Measurements from ENCODE around the gene SPPL3.
"Not testable (repeated sequence)": the region's sequence is repeated elsewhere in the genome, so short reads cannot be mapped to it uniquely, and the experiment has no call there.

Gene SPPL3

DNA sequence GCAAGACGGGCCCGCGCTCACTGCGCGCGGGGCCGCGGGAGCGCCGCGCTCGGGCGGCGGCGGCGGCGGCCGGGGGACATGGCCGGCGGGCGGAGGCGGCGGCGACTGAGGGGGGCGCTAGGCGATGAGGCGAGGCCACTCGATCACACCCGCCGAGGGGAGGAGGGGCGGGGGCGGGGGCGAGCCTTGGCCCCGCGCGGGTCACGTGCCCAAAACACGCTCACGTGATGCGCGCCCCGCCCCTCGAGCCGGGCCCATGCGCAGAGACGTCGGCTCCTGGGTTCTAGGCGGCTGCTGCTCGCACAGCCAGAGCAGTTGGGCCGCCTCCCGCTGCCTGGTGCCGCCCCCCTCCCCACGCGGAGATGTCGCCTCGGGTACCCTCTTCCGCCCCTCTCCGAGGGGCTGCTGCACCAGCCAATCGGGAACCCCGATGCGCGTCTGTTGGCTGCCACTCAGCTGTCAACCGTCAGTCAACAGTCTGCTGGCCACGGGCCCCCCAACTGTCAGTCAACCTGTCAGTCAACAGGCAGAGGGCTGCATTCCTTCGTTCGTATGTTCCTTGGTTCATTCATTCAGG, at the start of gene SPPL3:
Gene SPPL3, minus strand, starts transcription at position 162 of the 577 bp plus-strand sequence. CDS start 491 bp downstream, outside the sequence.
- H3K4me3 ChIP-seq (ENCODE audit: control insufficient read depth, low read depth, low read length) = peak within 1 kb of the TSS; percentile 97
- TF ChIP-seq, protein P1, sequence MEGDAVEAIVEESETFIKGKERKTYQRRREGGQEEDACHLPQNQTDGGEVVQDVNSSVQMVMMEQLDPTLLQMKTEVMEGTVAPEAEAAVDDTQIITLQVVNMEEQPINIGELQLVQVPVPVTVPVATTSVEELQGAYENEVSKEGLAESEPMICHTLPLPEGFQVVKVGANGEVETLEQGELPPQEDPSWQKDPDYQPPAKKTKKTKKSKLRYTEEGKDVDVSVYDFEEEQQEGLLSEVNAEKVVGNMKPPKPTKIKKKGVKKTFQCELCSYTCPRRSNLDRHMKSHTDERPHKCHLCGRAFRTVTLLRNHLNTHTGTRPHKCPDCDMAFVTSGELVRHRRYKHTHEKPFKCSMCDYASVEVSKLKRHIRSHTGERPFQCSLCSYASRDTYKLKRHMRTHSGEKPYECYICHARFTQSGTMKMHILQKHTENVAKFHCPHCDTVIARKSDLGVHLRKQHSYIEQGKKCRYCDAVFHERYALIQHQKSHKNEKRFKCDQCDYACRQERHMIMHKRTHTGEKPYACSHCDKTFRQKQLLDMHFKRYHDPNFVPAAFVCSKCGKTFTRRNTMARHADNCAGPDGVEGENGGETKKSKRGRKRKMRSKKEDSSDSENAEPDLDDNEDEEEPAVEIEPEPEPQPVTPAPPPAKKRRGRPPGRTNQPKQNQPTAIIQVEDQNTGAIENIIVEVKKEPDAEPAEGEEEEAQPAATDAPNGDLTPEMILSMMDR (IDR thresholded peaks at IDR 0.05; ENCODE audit: control insufficient read depth, insufficient read depth, low read depth, low read length, missing control alignments) = no peak
- DNase-seq (ENCODE audit: low read depth) = peak; percentile 4

GRCh38 chr12:120950807-120951206, 46.6 kb upstream of the SPPL3 start:
- TF ChIP-seq, protein P1 (IDR thresholded peaks at IDR 0.05; ENCODE audit: control insufficient read depth, insufficient read depth, low read depth, low read length, missing control alignments) = no peak
- no peak for DNase-seq (ENCODE audit: low read depth)
- H3K4me3 ChIP-seq (ENCODE audit: control insufficient read depth, low read depth, low read length) = no peak overlapping the region

DNA sequence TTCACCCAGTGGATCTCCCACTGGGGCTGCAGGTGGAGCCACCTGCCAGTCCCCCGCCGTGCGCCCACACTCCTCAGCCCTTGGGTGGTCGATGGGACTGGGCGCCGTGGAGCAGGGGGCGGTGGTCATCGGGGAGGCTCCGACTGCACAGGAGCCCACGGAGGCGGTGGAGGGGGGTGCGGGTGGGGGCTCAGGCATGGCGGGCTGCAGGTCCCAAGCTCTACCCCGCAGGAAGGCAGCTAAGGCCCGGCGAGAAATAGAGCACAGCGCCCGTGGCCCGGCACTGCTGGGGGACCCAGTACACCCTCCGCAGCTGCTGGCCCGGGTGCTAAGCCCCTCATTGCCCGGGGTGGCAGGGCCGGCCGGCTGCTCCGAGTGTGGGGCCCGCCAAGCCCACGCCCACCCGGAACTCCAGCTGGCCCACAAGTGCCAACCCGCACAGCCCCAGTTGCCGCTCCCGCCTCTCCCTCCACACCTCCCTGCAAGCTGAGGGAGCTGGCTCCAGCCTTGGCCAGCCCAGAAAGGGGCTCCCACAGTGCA, 46.2 kb upstream of the SPPL3 start:
- not testable (repeated sequence) for DNase-seq (ENCODE audit: low read depth); H3K4me3 ChIP-seq (ENCODE audit: control insufficient read depth, low read depth, low read length)

DNA sequence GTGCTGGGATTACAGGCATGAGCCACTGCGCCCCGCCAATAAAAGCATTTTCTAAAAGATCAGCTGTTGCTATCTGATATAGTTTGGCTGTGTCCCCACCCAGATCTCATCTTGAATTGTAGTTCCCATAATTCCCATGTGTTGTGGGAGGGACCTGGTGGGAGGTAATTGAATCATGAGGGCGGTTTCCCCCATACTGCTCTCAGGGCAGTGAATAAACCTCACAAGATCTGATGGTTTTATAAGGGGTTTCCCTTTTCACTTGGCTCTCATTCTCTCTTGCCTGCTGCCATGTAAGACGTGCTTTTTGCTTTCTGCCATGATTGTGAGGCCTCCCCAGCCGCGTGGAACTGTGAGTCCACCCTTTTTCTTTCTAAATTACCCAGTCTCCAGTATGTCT, 41.4 kb upstream of the SPPL3 start:
- not testable (repeated sequence) for DNase-seq (ENCODE audit: low read depth); H3K4me3 ChIP-seq (ENCODE audit: control insufficient read depth, low read depth, low read length)

DNA sequence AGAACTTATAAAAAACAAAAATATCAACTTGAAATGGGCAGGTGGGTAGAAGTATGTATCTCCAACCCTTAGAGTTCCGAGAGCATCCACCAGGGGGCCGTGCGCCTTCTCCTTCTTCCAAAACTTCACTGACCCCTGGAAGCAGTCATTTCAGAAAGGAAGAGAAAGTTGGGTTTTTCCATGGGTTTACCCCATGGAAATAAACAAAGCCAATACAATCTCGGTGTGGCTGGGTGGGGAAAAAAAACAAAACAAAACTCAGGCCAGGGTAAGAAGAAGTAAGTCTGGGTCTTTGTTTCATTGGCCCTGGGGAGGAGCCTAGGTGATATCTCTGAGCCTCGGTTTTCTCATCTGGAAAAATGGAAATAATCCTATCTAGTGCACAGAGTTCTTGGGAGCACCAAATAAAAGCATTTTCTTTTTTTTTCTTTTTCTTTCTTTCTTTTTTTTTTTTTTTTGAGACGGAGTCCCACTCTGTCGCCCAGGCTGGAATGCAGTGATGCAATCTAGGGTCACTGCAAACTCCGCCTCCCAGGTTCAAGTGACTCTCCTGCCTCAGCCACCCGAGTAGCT, 40.6 kb upstream of the SPPL3 start:
- TF ChIP-seq, protein P1 (IDR thresholded peaks at IDR 0.05; ENCODE audit: control insufficient read depth, insufficient read depth, low read depth, low read length, missing control alignments) = peak; percentile 78
- no peak overlapping the region for H3K4me3 ChIP-seq (ENCODE audit: control insufficient read depth, low read depth, low read length)
- DNase-seq (ENCODE audit: low read depth) = no peak

DNA sequence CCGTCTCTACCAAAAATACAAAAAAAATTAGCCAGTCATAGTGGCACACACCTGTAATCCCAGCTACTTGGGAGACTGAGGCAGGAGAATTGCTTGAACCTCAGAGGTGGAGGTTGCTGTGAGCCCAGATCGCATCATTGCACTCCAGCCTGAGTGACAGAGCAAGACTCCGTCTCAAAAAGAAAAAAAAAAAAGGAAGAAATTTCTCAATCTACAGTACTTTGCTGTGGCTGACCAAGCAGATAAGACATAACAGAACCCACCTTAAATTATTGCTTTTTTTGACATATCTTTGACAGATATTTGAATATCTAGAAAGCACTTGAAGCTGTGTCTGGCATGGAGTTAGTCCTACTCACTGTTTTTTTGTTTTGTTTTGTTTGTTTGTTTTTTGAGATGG, 39.3 kb upstream of the SPPL3 start:
- no peak overlapping the region for H3K4me3 ChIP-seq (ENCODE audit: control insufficient read depth, low read depth, low read length)
- TF ChIP-seq, protein P1 (IDR thresholded peaks at IDR 0.05; ENCODE audit: control insufficient read depth, insufficient read depth, low read depth, low read length, missing control alignments) = no peak
- DNase-seq (ENCODE audit: low read depth) = no peak

DNA sequence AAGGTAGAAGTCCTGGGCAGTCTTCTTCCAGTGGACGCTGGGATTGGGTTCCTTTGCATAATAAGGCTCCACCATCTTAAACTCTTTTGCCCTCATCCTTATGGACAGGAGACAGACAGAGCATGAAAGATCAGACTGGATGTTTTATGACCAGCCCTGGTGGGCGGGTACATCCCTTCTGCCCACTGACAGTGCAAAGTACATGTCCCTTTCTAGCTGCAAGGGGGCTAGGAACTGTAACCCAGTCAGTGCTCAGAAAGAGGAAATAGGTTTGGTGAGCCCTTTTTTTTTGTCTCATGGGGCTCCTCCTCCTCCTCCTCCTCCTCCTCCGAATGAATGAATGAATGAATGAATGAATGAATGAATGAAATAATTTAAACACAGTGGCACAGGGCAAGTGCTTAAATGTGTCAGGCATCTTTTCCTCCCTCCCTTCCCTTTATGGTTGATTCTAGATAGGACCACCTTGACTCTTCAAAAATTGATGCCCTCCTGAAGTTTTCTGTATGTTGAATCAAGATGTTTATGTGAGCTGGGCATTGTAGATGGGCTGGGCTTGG, 37.8 kb upstream of the SPPL3 start:
- TF ChIP-seq, protein P1 (IDR thresholded peaks at IDR 0.05; ENCODE audit: control insufficient read depth, insufficient read depth, low read depth, low read length, missing control alignments) = no peak
- no peak overlapping the region for H3K4me3 ChIP-seq (ENCODE audit: control insufficient read depth, low read depth, low read length)
- DNase-seq (ENCODE audit: low read depth) = no peak
